HG02885 (cell line): Measurements from ENCODE around the gene ACVR1.
"Not testable (repeated sequence)": the region's sequence is repeated elsewhere in the genome, so short reads cannot be mapped to it uniquely, and the experiment has no call there.

Source experiments
- ATAC-seq: cut with Tn5 transposase; IDR thresholded peaks from one replicate; pipeline ENCODE4 v1.9.1; 2021; ENCODE audit warnings: mild to moderate bottlenecking; ENCODE audit not compliant: unreplicated experiment, poor library complexity

The ACVR1 gene

DNA sequence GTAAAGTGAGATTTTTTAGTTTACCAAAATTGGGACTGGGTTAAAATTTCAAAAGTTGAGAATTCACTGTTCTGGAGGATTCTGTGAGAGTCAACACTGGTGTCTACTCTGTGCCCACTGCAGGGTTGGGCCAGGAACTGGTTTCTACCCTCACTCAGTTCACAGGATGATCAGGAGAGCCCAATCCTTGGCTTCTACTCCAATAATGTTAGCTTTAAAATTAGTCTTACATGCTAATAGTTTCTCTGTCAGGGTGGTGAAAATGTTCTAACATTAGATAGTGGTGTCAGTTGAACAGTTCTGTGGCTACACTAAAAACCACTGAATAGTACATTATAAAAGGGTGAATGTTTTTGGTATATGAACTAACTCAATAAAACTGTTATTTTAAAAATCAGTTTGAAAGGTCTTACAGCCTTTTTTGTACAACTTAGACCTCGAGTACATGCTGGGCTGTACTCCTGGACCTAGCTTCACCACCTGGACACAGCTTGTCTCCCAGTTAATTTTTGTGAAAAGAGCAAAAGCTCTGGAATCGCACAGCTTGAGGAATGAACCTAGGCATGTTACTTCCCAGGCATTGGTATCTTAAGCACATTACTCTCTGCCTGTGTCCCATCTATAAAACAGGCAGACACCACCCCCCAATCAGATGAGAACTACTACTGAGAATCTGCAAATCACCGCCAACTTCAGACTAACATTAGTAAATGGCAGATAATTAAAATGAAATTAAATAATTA lies 44.4 kb downstream of the ACVR1 start:
- ATAC-seq, result no peak

GRCh38 chr2:157830696-157831570 lies 45.2 kb downstream of the ACVR1 start:
- no peak for ATAC-seq

- ATAC-seq, result no peak
These were observed 45.9 kb downstream of the ACVR1 start for GRCh38 chr2:157830266-157830665.

DNA sequence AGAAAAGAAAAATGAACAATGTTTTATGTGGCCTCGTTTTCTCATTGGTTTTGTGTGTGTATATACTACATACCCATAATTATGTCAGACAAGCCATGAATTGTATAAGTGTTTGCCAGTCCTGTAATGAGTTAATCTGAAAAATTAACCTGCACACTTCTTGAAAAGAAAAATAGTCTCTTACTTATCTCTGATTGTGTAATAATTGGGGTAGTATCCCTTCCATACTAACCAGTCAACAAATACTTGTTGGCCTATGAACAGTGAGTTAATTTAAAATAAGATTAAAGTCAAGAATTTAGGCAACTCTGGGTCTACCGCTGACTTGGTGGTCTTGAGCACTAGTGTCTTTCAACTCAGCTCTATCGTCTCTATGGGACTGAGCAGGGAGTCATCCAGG lies 48.8 kb downstream of the ACVR1 start:
- no peak for ATAC-seq

- ATAC-seq, result not testable (repeated sequence)
These were observed 49.5 kb downstream of the ACVR1 start for GRCh38 chr2:157826644-157827043.

DNA sequence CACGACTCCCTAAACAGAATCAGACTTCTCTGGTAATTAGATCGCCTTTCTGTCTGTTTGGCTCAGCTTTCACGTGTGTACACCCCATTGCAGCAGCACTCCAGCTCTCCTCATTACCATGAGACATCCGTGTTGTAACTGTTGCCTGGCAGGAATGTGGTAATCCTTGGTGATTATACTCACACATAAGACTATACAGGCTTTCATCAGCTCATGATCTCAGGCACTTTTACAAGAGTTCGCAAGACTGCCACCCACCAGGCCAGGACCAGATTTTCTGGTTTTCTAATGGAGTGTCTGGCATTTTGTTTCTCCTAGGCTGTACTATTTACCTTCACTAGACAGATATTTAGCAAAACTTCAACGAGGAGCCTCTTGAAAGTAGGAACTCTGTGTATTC lies 50.2 kb downstream of the ACVR1 start:
- ATAC-seq, result no peak

- ATAC-seq, result no peak
These were observed 53.1 kb downstream of the ACVR1 start for GRCh38 chr2:157822993-157823392.

- ATAC-seq, result no peak
These were observed 53.6 kb downstream of the ACVR1 start for GRCh38 chr2:157822533-157822932.

GRCh38 chr2:157821519-157822131 lies 54.5 kb downstream of the ACVR1 start:
- ATAC-seq, result no peak

GRCh38 chr2:157820193-157820592 lies 55.9 kb downstream of the ACVR1 start:
- no peak for ATAC-seq

GRCh38 chr2:157819761-157820160 lies 56.4 kb downstream of the ACVR1 start:
- ATAC-seq, result no peak

GRCh38 chr2:157818227-157818626 lies 57.9 kb downstream of the ACVR1 start:
- no peak for ATAC-seq

DNA sequence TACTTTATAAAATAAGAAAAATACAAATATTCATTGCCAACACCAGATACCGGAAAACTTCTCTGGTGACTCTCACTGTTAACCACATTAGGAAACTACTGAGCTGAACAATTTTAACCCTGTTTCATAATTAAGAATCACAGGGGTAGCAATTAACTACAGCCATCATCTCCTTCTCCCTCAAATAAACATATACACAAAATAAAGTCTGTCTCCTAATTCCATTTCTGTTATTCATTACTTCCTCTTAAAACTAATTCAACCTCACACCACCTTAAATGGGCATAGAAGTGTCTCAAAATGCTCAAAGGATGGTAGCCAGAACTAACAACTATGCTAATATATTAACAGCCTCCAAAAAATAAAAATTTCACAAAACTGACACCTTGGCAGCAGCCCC lies 60.7 kb downstream of the ACVR1 start:
- ATAC-seq, result no peak

DNA sequence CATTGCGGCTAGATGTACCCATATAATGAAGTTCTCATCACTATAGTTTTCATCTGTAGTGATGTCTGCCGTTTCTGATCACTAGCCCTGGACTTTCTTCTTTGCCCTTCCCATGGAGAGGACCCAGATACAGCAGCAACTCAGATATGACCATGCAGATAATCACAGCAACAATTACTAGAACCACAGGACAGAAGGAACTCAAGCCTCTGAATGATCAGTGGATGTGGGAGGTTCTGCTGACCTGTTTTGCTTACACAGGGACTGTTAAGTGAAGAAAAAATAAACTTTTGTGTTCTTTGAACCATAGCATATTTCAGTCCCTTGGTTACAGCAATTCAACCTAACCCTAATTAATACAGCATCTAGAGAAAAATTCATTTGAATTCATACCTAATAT lies 62.7 kb downstream of the ACVR1 start:
- ATAC-seq, result no peak

- ATAC-seq, result no peak
These were observed 66.1 kb downstream of the ACVR1 start for GRCh38 chr2:157810037-157810436.

DNA sequence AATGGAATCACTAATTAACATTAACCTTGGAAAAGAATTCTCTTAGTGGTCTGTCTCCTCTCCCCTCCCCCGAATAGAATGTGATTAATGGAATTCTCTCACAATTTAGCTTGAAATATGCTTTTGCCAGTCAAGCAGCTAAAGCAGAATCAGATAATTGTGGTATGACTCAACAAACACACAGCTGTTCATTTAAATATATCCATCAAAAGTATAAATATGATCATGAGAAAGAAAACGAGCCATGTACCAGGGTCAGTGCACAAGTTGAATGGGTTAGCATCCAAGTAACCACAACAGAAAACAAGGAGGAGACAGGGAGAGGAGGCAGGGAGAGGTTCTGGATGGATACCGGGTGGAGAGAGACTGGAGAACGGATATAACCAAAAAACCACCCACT lies 66.9 kb downstream of the ACVR1 start:
- no peak for ATAC-seq

- ATAC-seq, result no peak
These were observed 67.7 kb downstream of the ACVR1 start for GRCh38 chr2:157808421-157808820.

- no peak for ATAC-seq
These were observed 69.6 kb downstream of the ACVR1 start for GRCh38 chr2:157806426-157807077.

- ATAC-seq, result no peak
These were observed 70.6 kb downstream of the ACVR1 start for GRCh38 chr2:157805519-157805918.

- ATAC-seq, result no peak
These were observed 71.8 kb downstream of the ACVR1 start for GRCh38 chr2:157804355-157804754.

DNA sequence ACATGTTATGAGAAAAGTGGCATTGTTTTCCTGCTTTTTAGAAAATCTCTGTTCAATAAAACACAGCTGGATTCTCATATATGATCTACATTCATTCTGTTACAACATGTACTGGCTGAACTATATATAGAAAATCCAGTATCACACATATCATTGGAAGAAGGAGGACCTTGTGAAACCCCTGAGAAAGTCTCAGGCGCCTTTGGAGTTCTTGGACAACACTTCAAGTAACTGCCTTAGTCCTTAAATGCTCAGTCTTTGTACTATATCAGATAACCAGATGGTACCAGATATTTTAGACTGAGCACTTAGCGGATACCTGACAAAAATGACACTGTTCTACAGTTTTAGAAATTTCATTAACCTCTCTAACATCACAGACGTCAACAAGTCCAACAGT lies 72.2 kb downstream of the ACVR1 start:
- ATAC-seq, result no peak
